G401 (cell line): ENCODE results near the gene CRYBA2. TPM values are rescaled to one million over a fixed set of nuclear protein-coding genes. Genes with fewer than 3 reads are reported as not detected.
A peak's percentile ranks its signal among the peaks of the same experiment; 100 is the strongest.

Experiments
- DNase-seq: peaks from one replicate; pipeline ENCODE4 v3.0.0-alpha.2; 2015; ENCODE audit warnings: low spot score
- in situ Hi-C: cut with HindIII; loops from 2 replicates; pipeline ENCODE4 v1.10.0; 2016; ENCODE audit warnings: low sequenced_read_pairs, mixed read lengths
- total RNA-seq: library from RNA; depleted of rRNA; stranded (reverse); fragments of >200 nt; shearing (Covaris generic); gene quantifications from 2 replicates; pipeline ENCODE4 v1.2.3, GENCODE V29; 2014; rRNA removed

CRYBA2 gene
- total RNA-seq, 1 experiment from 2014 or later, result not detected

DNA sequence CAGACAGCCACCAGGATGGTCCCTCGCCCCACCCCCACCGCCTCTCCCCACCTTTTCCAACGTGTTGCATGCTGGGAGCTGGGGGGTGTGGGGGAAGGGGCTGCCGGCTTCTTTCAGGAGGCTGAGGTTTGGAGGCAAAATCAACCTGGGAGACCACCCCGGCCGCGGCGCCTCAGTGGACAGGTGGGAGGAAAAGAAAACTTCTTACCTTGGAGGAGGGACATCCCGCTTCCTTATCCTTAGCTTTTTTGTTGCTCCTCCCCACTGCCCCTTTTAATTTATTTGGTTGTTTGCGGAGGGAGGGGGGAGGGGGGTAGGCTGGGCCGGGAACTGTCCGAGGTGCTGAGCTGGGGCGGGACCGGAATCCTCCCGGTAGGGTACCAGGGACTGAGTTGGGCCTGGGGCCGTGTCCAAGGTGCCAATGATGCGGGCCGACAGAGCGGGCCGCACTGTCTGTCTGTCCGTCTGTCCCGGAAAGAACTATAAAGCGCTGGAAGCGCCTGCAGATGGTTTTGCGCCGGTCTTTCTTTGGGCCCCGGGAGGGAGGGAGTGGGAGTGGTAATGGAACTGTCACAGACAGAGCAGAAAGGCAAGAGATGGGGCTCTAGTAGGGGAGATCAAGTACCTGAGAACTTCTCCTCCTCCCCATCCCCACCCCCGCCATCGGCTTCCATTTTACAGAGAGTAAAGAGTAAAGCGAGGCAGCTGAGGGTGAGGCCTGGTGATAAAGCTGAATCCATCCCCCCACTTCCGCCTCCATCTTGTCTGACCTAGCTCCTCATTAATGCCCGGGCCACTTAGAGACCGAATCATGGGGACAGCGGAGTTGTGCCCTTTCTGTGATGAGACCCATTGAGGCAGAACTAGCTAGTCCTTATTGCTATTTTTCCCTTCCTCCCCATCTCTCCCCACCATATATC lies 31.3 kb downstream of the CRYBA2 start:
- in situ Hi-C loops, result no loop called here
- peak; percentile 8 for DNase-seq

DNA sequence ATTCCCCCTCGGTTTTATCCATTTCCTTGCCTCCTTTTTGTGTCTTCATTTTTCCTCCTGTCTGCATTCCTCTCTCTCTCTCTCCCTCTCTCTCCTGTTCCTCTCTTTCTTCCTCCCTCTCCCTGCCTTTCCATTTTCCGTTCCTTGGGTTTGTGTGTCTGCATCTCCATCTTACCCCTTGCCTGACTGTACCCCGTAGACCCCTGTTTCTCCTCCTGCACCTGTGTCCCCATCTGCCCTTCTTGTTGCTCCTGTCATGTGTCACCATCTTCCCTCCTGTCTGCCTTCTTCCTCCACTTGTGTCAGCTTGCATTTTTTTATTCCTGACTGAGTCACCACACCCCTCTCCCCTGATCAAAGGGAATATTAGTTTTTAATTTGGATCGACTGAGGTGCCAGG lies 32.0 kb downstream of the CRYBA2 start:
- in situ Hi-C loops, result no loop called here
- DNase-seq, result peak; percentile 7

DNA sequence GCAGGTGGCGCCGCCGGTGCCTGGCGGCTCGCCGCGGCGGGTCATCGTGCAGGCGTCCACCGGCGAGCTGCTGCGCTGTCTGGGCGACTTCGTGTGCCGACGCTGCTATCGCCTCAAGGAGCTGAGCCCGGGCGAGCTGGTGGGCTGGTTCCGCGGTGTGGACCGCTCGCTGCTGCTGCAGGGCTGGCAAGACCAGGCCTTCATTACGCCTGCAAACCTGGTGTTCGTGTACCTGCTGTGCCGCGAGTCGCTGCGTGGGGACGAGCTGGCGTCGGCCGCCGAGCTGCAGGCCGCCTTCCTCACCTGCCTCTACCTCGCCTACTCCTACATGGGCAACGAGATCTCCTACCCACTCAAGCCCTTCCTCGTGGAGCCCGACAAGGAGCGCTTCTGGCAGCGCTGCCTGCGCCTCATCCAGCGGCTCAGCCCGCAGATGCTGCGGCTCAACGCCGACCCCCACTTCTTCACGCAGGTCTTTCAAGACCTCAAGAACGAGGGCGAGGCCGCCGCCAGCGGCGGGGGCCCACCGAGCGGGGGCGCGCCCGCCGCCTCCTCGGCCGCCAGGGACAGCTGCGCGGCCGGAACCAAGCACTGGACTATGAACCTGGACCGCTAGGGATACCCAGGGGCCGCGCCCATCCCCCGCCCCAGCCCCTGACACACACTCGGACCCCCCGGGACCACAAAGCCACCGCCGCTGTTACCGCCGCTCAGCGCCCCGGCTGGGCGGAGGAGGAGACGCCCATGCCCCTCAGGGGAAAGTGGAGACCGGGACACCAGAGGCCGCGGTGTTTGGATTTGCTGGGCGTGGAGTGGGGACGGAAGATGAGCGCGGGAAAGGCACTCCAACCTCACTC lies 32.7 kb downstream of the CRYBA2 start:
- in situ Hi-C loops, result no loop called here
- peak; percentile 41 for DNase-seq

DNA sequence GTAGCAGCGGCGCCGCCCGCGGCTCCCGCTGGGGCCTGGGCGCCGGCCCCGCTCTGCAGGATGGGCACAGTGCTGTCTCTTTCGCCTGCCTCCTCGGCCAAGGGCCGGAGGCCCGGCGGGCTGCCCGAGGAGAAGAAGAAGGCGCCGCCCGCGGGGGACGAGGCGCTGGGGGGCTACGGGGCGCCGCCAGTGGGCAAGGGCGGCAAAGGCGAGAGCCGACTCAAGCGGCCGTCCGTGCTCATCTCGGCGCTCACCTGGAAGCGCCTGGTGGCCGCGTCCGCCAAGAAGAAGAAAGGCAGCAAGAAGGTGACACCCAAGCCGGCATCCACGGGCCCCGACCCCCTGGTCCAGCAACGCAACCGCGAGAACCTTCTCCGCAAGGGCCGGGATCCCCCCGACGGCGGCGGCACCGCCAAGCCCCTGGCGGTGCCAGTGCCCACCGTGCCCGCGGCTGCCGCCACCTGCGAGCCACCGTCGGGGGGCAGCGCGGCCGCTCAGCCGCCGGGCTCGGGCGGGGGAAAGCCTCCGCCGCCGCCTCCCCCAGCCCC lies 33.4 kb downstream of the CRYBA2 start:
- in situ Hi-C loops, result no loop called here
- DNase-seq, result peak; percentile 15

DNA sequence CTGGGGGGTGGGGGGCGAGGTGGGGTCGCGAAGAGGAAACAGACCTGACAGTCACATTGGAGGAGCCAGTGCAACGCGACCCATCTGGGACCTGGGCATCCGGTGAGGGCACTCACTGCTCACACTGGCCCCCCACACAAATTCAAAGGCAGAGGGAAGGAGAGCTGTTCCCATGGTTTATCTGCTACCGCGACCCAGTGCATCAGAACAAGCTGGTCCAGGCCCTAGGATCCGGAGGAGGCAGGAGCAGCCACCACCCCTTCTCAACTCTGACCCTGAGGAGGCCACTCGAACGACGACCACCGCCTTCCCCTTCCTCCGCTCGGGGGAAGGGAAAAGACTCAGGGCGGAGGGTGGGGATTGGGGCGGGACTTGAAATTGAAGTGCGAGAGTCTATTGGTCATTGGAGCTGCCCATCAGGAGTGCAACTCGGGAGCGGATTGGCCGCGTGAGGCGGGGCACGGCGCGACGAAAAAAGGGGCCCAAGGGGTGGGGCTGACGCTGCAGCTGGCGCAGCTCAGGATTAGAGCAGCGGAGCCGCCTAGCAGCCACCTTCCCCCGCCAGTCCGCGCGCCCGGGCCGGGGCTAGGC lies 34.0 kb downstream of the CRYBA2 start, which contains the start of gene CDK5R2:
CDK5R2 (plus strand) TSS at position 526 of the 591 bp plus-strand sequence. CDS start 155 bp downstream, outside the sequence.
- in situ Hi-C loops, result no loop called here
- DNase-seq, result peak; percentile 96

DNA sequence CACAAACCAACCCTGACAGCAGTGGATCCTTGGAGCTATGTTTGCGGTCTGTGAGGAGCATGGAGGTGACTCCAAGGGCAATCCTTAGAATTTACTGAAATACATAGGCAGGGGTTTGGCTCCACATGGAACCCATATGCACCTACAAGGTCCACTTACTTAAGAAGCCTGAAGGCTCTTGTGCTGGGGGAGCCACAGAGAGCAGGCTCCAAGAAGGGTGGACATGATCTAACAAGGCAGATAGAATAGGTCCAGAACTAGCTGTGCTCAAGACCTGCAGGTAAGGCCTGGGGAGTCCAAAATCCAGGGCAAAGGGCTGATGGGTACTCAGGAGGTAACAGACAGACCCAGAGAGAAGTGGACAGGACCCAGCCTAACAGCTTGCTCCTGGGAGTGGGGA lies 34.9 kb downstream of the CRYBA2 start:
- in situ Hi-C loops, result no loop called here
- DNase-seq, result peak; percentile 6

DNA sequence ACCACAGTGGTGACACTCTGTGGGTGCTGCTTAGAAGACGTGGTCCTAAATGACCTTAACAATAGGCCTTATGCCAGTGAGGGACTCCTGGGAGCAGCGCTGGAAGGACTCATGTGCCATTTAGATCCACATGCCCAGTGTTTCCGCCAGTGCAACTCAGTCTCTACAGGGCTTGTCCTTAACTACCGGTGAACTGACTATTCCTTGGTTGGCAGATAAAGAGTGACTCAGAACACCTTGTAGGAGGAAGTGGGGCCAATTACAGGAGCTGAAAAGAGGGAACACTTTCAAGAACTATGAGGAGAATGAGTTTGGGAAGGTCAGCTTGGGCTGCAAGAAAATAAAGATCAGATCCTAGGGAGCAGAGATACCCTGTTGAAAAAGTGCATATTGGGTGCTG lies 35.6 kb downstream of the CRYBA2 start:
- in situ Hi-C loops, result no loop called here
- DNase-seq, result no peak

DNA sequence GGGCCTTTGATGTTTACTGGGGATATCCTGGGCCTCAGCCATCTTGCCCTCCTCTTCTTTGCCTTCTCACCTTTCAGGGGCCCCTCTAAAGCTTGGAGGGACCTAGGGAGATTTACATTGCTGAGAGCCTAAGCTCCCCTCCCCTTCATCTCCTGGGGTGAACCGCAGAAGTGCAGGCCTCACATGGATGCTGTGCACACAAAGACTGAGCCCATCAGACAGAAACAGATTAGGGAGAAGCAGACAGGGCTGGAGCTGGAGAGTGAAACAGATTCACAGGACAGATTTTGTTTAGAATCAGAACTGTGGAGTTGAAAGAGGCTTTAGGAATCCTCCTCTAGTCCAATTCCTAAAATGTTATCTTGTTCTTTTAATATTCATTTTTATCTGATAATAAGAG lies 37.2 kb downstream of the CRYBA2 start:
- in situ Hi-C loops, result no loop called here

DNA sequence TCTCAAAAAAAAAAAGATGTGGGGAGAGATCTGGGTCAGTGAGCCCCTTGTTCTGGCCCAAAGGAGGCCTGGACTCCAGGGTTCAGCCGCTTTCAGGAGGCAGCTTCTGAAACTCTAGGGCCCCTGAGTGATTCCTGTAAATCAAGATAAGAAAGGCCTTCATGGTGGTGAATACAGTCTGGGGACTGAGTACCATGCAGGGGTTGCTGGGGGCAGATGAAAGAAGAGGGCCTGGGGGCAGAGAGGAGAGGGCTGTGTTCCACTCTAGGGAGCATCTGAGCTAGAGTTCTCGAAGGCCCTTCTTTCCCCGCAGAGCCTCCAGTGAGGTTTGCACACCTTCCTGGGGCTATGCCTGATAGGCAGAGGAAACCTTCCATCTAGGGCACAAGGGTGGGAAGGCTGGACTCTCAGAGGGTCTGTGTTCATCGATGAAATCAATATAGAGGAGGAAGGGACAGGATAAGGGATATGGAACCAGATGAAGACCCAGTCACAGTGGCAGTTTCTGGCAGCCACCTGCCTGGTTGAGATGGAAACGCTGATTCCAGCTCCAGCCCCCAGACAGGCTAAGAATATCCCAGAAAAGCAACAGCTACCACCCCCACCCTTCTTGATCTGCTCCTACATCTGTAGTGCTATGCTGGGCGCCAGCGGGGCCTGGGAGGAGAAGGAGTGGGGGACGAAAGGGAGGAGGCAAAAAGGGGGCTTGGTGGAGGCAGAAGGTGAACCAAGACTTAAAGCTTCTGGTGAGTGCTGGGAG lies 38.5 kb downstream of the CRYBA2 start:
- in situ Hi-C loops, result no loop called here

More for the DNA sequence above, 37.2 kb downstream of the CRYBA2 start:
- no peak for DNase-seq

DNA sequence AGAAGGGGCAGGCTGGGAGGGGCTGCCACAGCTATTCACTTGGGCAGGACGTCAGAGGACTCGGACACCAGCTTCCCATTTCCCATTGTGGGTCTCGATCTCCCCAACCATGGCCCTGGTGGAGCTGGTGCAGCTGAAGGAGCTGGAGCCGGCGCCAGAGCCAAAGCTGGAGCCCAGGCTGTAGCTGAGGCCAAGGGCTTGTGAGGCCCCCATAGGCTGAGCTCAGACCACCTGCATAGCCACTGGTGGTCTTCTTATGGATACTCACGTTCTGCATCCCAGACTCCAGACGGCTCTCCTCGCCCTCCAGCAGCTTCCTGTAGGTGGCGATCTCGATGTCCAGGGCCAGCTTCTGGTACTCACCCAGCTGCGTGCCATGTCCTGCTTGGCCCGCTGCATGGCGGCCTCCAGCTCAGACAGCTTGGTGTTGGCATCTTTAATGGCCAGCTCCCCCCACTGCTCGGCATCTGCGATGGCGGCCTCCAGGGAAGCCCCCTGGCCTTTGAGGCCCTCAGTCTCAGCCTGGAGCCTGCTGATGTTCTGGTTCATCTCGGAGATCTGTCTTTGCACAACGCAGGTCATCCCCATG lies 39.8 kb downstream of the CRYBA2 start:
- in situ Hi-C loops, result no loop called here
- no peak for DNase-seq

More for the DNA sequence above, 38.5 kb downstream of the CRYBA2 start:
- no peak for DNase-seq

DNA sequence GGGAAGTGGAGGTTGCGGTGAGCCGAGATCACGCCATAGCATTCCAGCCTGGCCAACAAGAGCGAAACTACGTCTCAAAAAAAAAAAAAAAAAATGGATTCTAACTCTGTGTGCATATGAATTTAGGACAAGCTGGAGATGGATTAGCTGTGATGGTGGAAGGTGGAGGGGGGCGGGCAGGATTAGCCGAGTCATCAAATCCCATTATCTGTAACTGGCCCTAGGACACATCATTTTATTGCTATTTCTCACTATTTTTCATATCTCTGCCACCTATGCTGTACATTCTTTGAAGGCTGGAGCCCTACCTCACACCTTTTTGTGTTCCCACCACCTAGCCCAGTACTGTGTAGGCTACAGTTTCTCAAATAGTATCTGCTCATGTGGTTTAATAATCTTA lies 41.1 kb downstream of the CRYBA2 start:
- no peak for DNase-seq
- in situ Hi-C loops, result no loop called here

DNA sequence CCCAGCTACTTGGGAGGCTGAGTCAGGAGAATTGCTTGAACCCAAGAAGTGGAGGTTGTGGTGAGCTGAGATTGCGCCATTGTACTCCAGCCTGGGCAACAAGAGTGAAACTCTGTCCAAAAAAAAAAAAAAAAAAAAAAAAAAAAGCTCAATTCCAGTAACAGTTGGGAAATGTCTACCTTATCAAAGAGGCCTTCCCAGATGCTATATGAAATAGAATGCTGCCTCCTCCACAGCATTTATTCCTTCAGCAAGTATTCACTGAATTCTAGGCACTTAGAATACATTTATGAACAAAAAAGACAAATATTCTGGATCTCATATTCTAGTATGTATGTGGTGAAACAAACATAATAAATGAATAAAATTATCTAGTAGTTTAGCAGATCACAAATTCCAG lies 46.6 kb downstream of the CRYBA2 start:
- in situ Hi-C loops, result no loop called here
- DNase-seq, result no peak

DNA sequence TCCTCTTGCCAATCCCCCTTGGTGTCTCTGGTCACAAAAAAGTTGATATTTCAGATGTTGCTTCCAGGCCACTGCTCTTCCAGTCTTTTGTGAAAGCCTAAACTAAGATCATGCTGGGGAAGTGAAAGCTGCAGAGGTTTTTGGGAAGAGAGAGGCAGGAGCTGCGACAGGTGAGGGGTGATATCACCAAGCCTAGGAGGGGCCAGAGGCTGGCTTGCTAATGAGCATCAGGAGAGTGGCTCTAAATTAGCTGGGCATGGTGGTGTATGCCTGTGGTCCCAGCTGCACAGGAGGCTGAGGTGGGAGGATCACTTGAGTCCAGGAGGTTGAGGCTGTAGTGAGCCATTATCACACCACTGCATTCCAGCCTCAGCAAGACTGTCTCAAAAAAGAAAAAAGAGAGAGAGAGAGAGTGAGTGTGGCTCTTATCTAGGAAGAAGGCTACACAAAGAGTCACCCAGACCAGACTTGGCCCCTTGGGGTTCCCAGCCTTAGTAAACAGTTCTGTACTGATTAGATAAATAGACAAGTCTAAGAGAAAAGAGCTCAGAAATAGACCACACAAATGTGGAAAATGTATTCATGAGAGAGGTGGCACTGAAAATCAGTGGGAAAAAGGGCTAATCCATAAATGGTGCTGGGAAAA lies 48.3 kb downstream of the CRYBA2 start:
- DNase-seq, result no peak
- in situ Hi-C loops, result no loop called here

Other genes with a start within 250 kb of the CRYBA2 start
- gene CYP27A1, start 211.3 kb downstream of the CRYBA2 start, total RNA-seq, result not detected in 2 replicates
- gene PRKAG3, start 161.6 kb downstream of the CRYBA2 start, total RNA-seq, result not detected in 2 replicates
- gene WNT6, start 133.6 kb downstream of the CRYBA2 start, total RNA-seq, result 0.14 TPM in 1 of 2 replicates, not detected in the other
- gene WNT10A, start 112.6 kb downstream of the CRYBA2 start, total RNA-seq, result 0.12 and 1.4 TPM in 2 replicates
- 0.51 and 2.2 TPM in 2 replicates for gene CDK5R2, start 33.8 kb downstream of the CRYBA2 start, total RNA-seq
- not detected in 2 replicates for gene FEV, start 8.2 kb downstream of the CRYBA2 start, total RNA-seq
- not detected in 2 replicates for gene CFAP65, start 48.1 kb upstream of the CRYBA2 start, total RNA-seq
- not detected in 2 replicates for gene IHH, start 67.5 kb upstream of the CRYBA2 start, total RNA-seq
- 31.7 TPM in 2 replicates for gene NHEJ1, start 167.4 kb upstream of the CRYBA2 start, total RNA-seq
- gene SLC23A3, start 176.6 kb upstream of the CRYBA2 start, total RNA-seq, result not detected in 2 replicates
- 34.7 and 39.0 TPM in 2 replicates for gene CNPPD1, start 183.5 kb upstream of the CRYBA2 start, total RNA-seq
- gene RETREG2, start 184.9 kb upstream of the CRYBA2 start, total RNA-seq, result 55.4 and 64.6 TPM in 2 replicates
- gene ZFAND2B, start 213.4 kb upstream of the CRYBA2 start, total RNA-seq, result 24.8 and 26.9 TPM in 2 replicates
- gene ABCB6, start 225.5 kb upstream of the CRYBA2 start, total RNA-seq, result 14.1 and 21.5 TPM in 2 replicates
- 24.6 and 26.6 TPM in 2 replicates for gene ATG9A, start 236.2 kb upstream of the CRYBA2 start, total RNA-seq
- gene ANKZF1, start 236.4 kb upstream of the CRYBA2 start, total RNA-seq, result 14.2 and 17.5 TPM in 2 replicates